GM19043 (cell line): ENCODE measurements around the gene CREB3L2.

Experiments used
- ATAC-seq: cut with Tn5 transposase; IDR thresholded peaks from one replicate; pipeline ENCODE4 v1.9.1; 2021; ENCODE audit warnings: low read depth; ENCODE audit not compliant: unreplicated experiment

The CREB3L2 gene

GRCh38 chr7:137954614-137955013, 47.3 kb downstream of the CREB3L2 start:
- no peak for ATAC-seq

- no peak for ATAC-seq
Observed at GRCh38 chr7:137953665-137954470, 48.0 kb downstream of the CREB3L2 start.

- ATAC-seq = no peak
Observed at GRCh38 chr7:137953043-137953664, 48.7 kb downstream of the CREB3L2 start.

GRCh38 chr7:137952426-137952805, 49.5 kb downstream of the CREB3L2 start:
- no peak for ATAC-seq

- no peak for ATAC-seq
Observed at GRCh38 chr7:137951700-137952425, 50.0 kb downstream of the CREB3L2 start.

GRCh38 chr7:137950967-137951366, 50.9 kb downstream of the CREB3L2 start:
- ATAC-seq = no peak

- ATAC-seq = no peak
Observed at GRCh38 chr7:137950263-137950621, 51.6 kb downstream of the CREB3L2 start.

GRCh38 chr7:137949416-137950262, 52.2 kb downstream of the CREB3L2 start:
- ATAC-seq = no peak

GRCh38 chr7:137948845-137949330, 53.0 kb downstream of the CREB3L2 start:
- ATAC-seq = no peak

- ATAC-seq = no peak
Observed at GRCh38 chr7:137948083-137948844, 53.6 kb downstream of the CREB3L2 start.

GRCh38 chr7:137947046-137947445, 54.8 kb downstream of the CREB3L2 start:
- ATAC-seq = no peak

GRCh38 chr7:137946011-137946410, 55.9 kb downstream of the CREB3L2 start:
- no peak for ATAC-seq

- no peak for ATAC-seq
Observed at GRCh38 chr7:137944168-137944567, 57.7 kb downstream of the CREB3L2 start.

GRCh38 chr7:137943132-137943551, 58.7 kb downstream of the CREB3L2 start:
- no peak for ATAC-seq

- ATAC-seq = no peak
Observed at GRCh38 chr7:137942484-137943115, 59.3 kb downstream of the CREB3L2 start.

- ATAC-seq = no peak
Observed at GRCh38 chr7:137940656-137941518, 61.0 kb downstream of the CREB3L2 start.

GRCh38 chr7:137940218-137940617, 61.7 kb downstream of the CREB3L2 start:
- ATAC-seq = no peak

- no peak for ATAC-seq
Observed at GRCh38 chr7:137937202-137937560, 64.7 kb downstream of the CREB3L2 start.
